IMR-90 (cell line): ENCODE data around the gene IL36RN. TPM values are rescaled to one million over a fixed set of nuclear protein-coding genes. Genes with fewer than 3 reads are reported as not detected.

ENCODE experiments used
- ATAC-seq: fragments of 200-7000 bp; cut with Tn5 transposase; 2 replicates; pipeline ENCODE4 v1.9.1; 2020; ENCODE audit warnings: low read depth, mild to moderate bottlenecking, moderate library complexity
- BruUV-seq: library from RNA; stranded (reverse); fragments of 400-500 nt; replicated peaks from 2 replicates; lab custom pipeline; 2021; lab: Mats Ljungman, UMichigan
- CTCF ChIA-PET: fragments of 300-600 bp; formaldehyde crosslinking; extraction: SDS; loops from one replicate; lab custom pipeline; 2021; ENCODE audit warnings: antibody characterized with exemption; lab: Yijun Ruan, JAX
- POLR2A ChIA-PET: fragments of 300-600 bp; sonication (Branson Sonifier 250); formaldehyde crosslinking; loops from one replicate; lab custom pipeline; 2022; ENCODE audit warnings: antibody characterized with exemption; ENCODE audit not compliant: unreplicated experiment; lab: Charles Lee
- DNase-seq: peaks from one replicate; pipeline ENCODE4 v3.0.0; 2013
- H2AFZ ChIP-seq: replicated peaks from 2 replicates; pipeline ENCODE3; 2013; ENCODE audit warnings: low read length, mild to moderate bottlenecking; ENCODE audit not compliant: poor library complexity
- H2AK5ac ChIP-seq: 2 replicates; pipeline ENCODE4 v1.6.1; 2013; ENCODE audit warnings: low read depth, low read length, inconsistent platforms
- H2AK9ac ChIP-seq: replicated peaks from 2 replicates; pipeline ENCODE3; 2013; ENCODE audit warnings: mild to moderate bottlenecking, low read depth, low read length, moderate library complexity; ENCODE audit not compliant: poor library complexity
- H2BK120ac ChIP-seq: 2 replicates; pipeline ENCODE4 v1.6.1; 2013; ENCODE audit warnings: low read depth, low read length, inconsistent platforms
- H2BK15ac ChIP-seq: 3 replicates; pipeline ENCODE4 v1.6.1; 2013; ENCODE audit warnings: low read depth, low read length, inconsistent platforms
- H2BK20ac ChIP-seq: 2 replicates; pipeline ENCODE4 v1.6.1; 2013; ENCODE audit warnings: low read depth, mild to moderate bottlenecking, inconsistent platforms, low read length, moderate library complexity
- H2BK5ac ChIP-seq: 2 replicates; pipeline ENCODE4 v1.6.1; 2013; ENCODE audit warnings: mild to moderate bottlenecking, low read depth, low read length, inconsistent platforms; ENCODE audit not compliant: poor library complexity, severe bottlenecking
- H3K14ac ChIP-seq: replicated peaks from 2 replicates; pipeline ENCODE4 v1.6.1; 2013; ENCODE audit warnings: low read depth, low read length, inconsistent platforms
- H3K18ac ChIP-seq: 2 replicates; pipeline ENCODE4 v1.6.1; 2013; ENCODE audit warnings: low read depth, low read length, control low read depth
- H3K23ac ChIP-seq: 2 replicates; pipeline ENCODE4 v1.6.1; 2013; ENCODE audit warnings: low read depth, low read length, inconsistent platforms
- H3K27ac ChIP-seq: 2 replicates; pipeline ENCODE4 v1.5.1; 2013; ENCODE audit warnings: mild to moderate bottlenecking, control low read depth, low read length; ENCODE audit not compliant: insufficient read depth
- H3K27me3 ChIP-seq: 2 replicates; pipeline ENCODE4 v1.6.1; 2013; ENCODE audit warnings: low read length; ENCODE audit not compliant: control insufficient read depth, insufficient read depth
- H3K36me3 ChIP-seq: 2 replicates; pipeline ENCODE4 v1.6.1; 2013; ENCODE audit warnings: low read length, mixed read lengths; ENCODE audit not compliant: control insufficient read depth, insufficient read depth
- H3K4ac ChIP-seq: 2 replicates; pipeline ENCODE4 v1.6.1; 2013; ENCODE audit warnings: low read depth, low read length, inconsistent platforms
- H3K4me1 ChIP-seq: 2 replicates; pipeline ENCODE4 v1.6.1; 2013; ENCODE audit warnings: low read length, mixed read lengths; ENCODE audit not compliant: control insufficient read depth, insufficient read depth
- H3K4me2 ChIP-seq: 2 replicates; pipeline ENCODE4 v1.6.1; 2013; ENCODE audit warnings: low read depth, mild to moderate bottlenecking, control low read depth, low read length, moderate library complexity
- H3K4me3 ChIP-seq: 2 replicates; pipeline ENCODE4 v1.5.1; 2013; ENCODE audit warnings: low read depth, mild to moderate bottlenecking, control low read depth, low read length, moderate library complexity; ENCODE audit not compliant: insufficient read depth
- H3K56ac ChIP-seq: 2 replicates; pipeline ENCODE4 v1.6.1; 2013; ENCODE audit warnings: low read length, inconsistent platforms; ENCODE audit not compliant: insufficient read depth; ENCODE audit errors: extremely low read depth
- H3K79me1 ChIP-seq, 2 experiments: 2 replicates each; pipeline ENCODE4 v1.6.1; 2013; ENCODE audit warnings: low read length in 2 of 2, inconsistent platforms in 1 of 2, low read depth in 1 of 2
- H3K9ac ChIP-seq: 2 replicates; pipeline ENCODE4 v1.6.1; 2013; ENCODE audit warnings: low read depth, low read length, control low read depth
- H3K9me1 ChIP-seq: 2 replicates; pipeline ENCODE4 v1.6.1; 2013; ENCODE audit warnings: low read length, inconsistent platforms; ENCODE audit not compliant: insufficient read depth
- H3K9me3 ChIP-seq: 2 replicates; pipeline ENCODE4 v1.6.1; 2013; ENCODE audit warnings: low read length; ENCODE audit not compliant: control insufficient read depth, insufficient read depth
- H4K20me1 ChIP-seq: 2 replicates; pipeline ENCODE4 v1.6.1; 2013; ENCODE audit warnings: low read length, inconsistent platforms; ENCODE audit not compliant: insufficient read depth
- H4K5ac ChIP-seq: 2 replicates; pipeline ENCODE4 v1.6.1; 2013; ENCODE audit warnings: mild to moderate bottlenecking, low read depth, low read length, control low read depth
- H4K8ac ChIP-seq, 2 experiments: 2 replicates each; pipeline ENCODE4 v1.6.1; 2013; ENCODE audit warnings: low read depth in 2 of 2, low read length in 2 of 2, control low read depth in 1 of 2, inconsistent platforms in 1 of 2
- H4K91ac ChIP-seq: 2 replicates; pipeline ENCODE4 v1.6.1; 2013; ENCODE audit warnings: low read depth, low read length, inconsistent platforms; ENCODE audit not compliant: insufficient read depth
- BHLHE40 ChIP-seq: fragments of 150-350 bp; IDR thresholded peaks from 2 replicates; pipeline ENCODE4 v1.6.1; 2016; ENCODE audit warnings: mild to moderate bottlenecking, low read depth, low read length
- CEBPB ChIP-seq: IDR thresholded peaks from 2 replicates; pipeline ENCODE4 v1.6.1; 2012; ENCODE audit warnings: low read depth, low read length, improper control_type of control experiment
- ELK1 ChIP-seq: fragments of 150-350 bp; IDR thresholded peaks from 2 replicates; pipeline ENCODE4 v1.6.1; 2016; ENCODE audit warnings: low read depth, mild to moderate bottlenecking, low read length, moderate library complexity, borderline replicate concordance
- FOS ChIP-seq: fragments of 150-350 bp; IDR thresholded peaks from 2 replicates; pipeline ENCODE4 v1.6.1; 2016; ENCODE audit warnings: low read depth, low read length
- MAFK ChIP-seq: IDR thresholded peaks from 2 replicates; pipeline ENCODE4 v1.6.1; 2012; ENCODE audit warnings: low read depth, low read length, improper control_type of control experiment
- MAZ ChIP-seq: IDR thresholded peaks from 2 replicates; pipeline ENCODE4 v1.6.1; 2012; ENCODE audit warnings: low read depth, mild to moderate bottlenecking, low read length, improper control_type of control experiment, moderate library complexity, borderline replicate concordance
- MXI1 ChIP-seq: IDR thresholded peaks from 2 replicates; pipeline ENCODE4 v1.6.1; 2012; ENCODE audit warnings: low read depth, mild to moderate bottlenecking, low read length, moderate library complexity, borderline replicate concordance
- NFE2L2 ChIP-seq: fragments of 150-350 bp; IDR thresholded peaks from 2 replicates; pipeline ENCODE4 v1.6.1; 2016; ENCODE audit warnings: low read depth, mild to moderate bottlenecking, low read length
- POLR2A ChIP-seq: IDR thresholded peaks from 2 replicates; pipeline ENCODE4 v1.6.1; 2012; ENCODE audit warnings: mild to moderate bottlenecking, low read depth, low read length
- RCOR1 ChIP-seq: IDR thresholded peaks from 2 replicates; pipeline ENCODE4 v1.6.1; 2012; ENCODE audit warnings: mild to moderate bottlenecking, low read length, improper control_type of control experiment; ENCODE audit not compliant: insufficient replicate concordance
- RFX5 ChIP-seq: IDR thresholded peaks from 2 replicates; pipeline ENCODE4 v1.8.0; 2012; ENCODE audit warnings: low read depth, mild to moderate bottlenecking, low read length, moderate library complexity
- USF2 ChIP-seq: fragments of 150-350 bp; IDR thresholded peaks from 2 replicates; pipeline ENCODE4 v1.6.1; 2017; ENCODE audit warnings: mild to moderate bottlenecking, antibody characterized with exemption, low read length, low read depth
- WGBS, 2 experiments: methylation state at CpG; one replicate each; pipeline versions ENCODE4 v1.1.5 to v1.1.7; 2013; ENCODE audit warnings: missing lambda C conversion rate in 2 of 2; ENCODE audit not compliant: insufficient read length in 1 of 2; ENCODE audit errors: extremely low coverage in 2 of 2; 5-methylcytosine and 5-hydroxymethylcytosine counted together
- dilution Hi-C: fragments of 300-500 bp; cut with HindIII; formaldehyde crosslinking; loops from one replicate; pipeline ENCODE4 v1.14.3; 2018; ENCODE audit warnings: low sequenced_read_pairs; ENCODE audit not compliant: unreplicated experiment
- in situ Hi-C: fragments of 300-500 bp; cut with MboI; formaldehyde crosslinking; loops from 3 replicates; pipeline ENCODE4 v1.14.3; 2019; ENCODE audit warnings: low sequenced_read_pairs, inconsistent platforms, mixed read lengths
- intact Hi-C: fragments of 100-400 bp; cut with micrococcal nuclease; formaldehyde crosslinking; loops from 2 replicates; pipeline ENCODE4 v1.10.0; 2022
- polyA plus RNA-seq, 3 experiments: library from polyadenylated mRNA; depleted of rRNA; stranded (reverse); fragments of >200 nt; gene quantifications; 2 replicates each; pipeline ENCODE4 v1.2.3, GENCODE V29; 2012; ENCODE audit warnings: low replicate concordance in 1 of 3
- total RNA-seq: library from RNA; depleted of rRNA; stranded (reverse); fragments of >200 nt; gene quantifications from 2 replicates; pipeline ENCODE4 v1.2.3, GENCODE V29; 2012

The IL36RN gene
- total and polyA plus RNA-seq, 2 of the 4 experiments (the other 2 are of a cell fraction), result not detected

GRCh38 chr2:113039158-113039557, 19.8 kb upstream of the IL36RN start:
- H3K9ac ChIP-seq, result no peak overlapping the region
- no peak overlapping the region for H3K4me3 ChIP-seq
- WGBS, 2 experiments, result no CpG with 5 or more reads among the region's 2 CpGs
- no peak overlapping the region for H3K23ac ChIP-seq
- no peak overlapping the region for H2AFZ ChIP-seq
- POLR2A ChIA-PET, result no interaction called here
- no peak overlapping the region for H4K91ac ChIP-seq
- H3K14ac ChIP-seq, result no peak overlapping the region
- no peak overlapping the region for H2BK15ac ChIP-seq
- no peak overlapping the region for H2AK5ac ChIP-seq
- H3K27ac ChIP-seq, result no peak overlapping the region
- no peak overlapping the region for H2BK20ac ChIP-seq
- CTCF ChIA-PET, result no interaction called here
- H4K8ac ChIP-seq, result no peak overlapping the region
- H3K36me3 ChIP-seq, result no peaks in the 10 kb centered on the region
- H4K5ac ChIP-seq, result no peak overlapping the region
- peaks cover 12% of the 10 kb centered on the region for H3K27me3 ChIP-seq
- no peak overlapping the region for H3K4me2 ChIP-seq
- H4K20me1 ChIP-seq, result no peaks in the 10 kb centered on the region
- no peak overlapping the region for H2AK9ac ChIP-seq
- no peaks in the 10 kb centered on the region for H3K4me1 ChIP-seq
- in situ Hi-C loops (no loop called here), intact Hi-C loops (no loop called here), dilution Hi-C loops (no loop called here)
- H3K4ac ChIP-seq, result no peak overlapping the region
- H3K79me1 ChIP-seq, result no peaks in the 10 kb centered on the region
- no peak overlapping the region for H2BK5ac ChIP-seq
- no peak overlapping the region for H3K18ac ChIP-seq
- no peaks in the 10 kb centered on the region for H3K9me3 ChIP-seq
- no peak for TF ChIP-seq MXI1
- no peak for TF ChIP-seq FOS
- no peak for TF ChIP-seq POLR2A
- TF ChIP-seq BHLHE40, result no peak
- no peak for TF ChIP-seq RCOR1
- no peak for TF ChIP-seq MAZ
- TF ChIP-seq MAFK, result no peak
- no peak for TF ChIP-seq USF2
- TF ChIP-seq ELK1, result no peak
- TF ChIP-seq RFX5, result no peak
- TF ChIP-seq CEBPB, result no peak
- no peak for TF ChIP-seq NFE2L2
- H3K56ac ChIP-seq, result no peak overlapping the region
- no peaks in the 10 kb centered on the region for H3K9me1 ChIP-seq
- ATAC-seq, result no peak
- H2BK120ac ChIP-seq, result no peak overlapping the region
- BruUV-seq, result no TSS peak
- no peak for DNase-seq
